ENCODE data around the gene EPHA7.

The EPHA7 gene

GRCh38 chr6:93417421-93418013 is 1.8 kb downstream of the EPHA7 start:
- DNase-seq (ENCODE audit: low read depth): no peak
- no peak overlapping the region for H3K4me3 ChIP-seq (ENCODE audit: low read depth, low read length)
- no peak for TF ChIP-seq MAX (IDR thresholded peaks at IDR 0.05; ENCODE audit: low read depth, low read length)
- no peak for TF ChIP-seq MYC (IDR thresholded peaks at IDR 0.05; ENCODE audit: low read depth, low read length)
- no peak for TF ChIP-seq CTCF (IDR thresholded peaks at IDR 0.05; ENCODE audit: low read depth, low read length)
- no peak for TF ChIP-seq POLR2A (IDR thresholded peaks at IDR 0.05; ENCODE audit: extremely low read depth, insufficient read length)

GRCh38 chr6:93416571-93417420 is 2.6 kb downstream of the EPHA7 start:
- H3K4me3 ChIP-seq (ENCODE audit: low read depth, low read length): no peak overlapping the region
- no peak for DNase-seq (ENCODE audit: low read depth)
- no peak for TF ChIP-seq MYC (IDR thresholded peaks at IDR 0.05; ENCODE audit: low read depth, low read length)
- no peak for TF ChIP-seq CTCF (IDR thresholded peaks at IDR 0.05; ENCODE audit: low read depth, low read length)
- no peak for TF ChIP-seq MAX (IDR thresholded peaks at IDR 0.05; ENCODE audit: low read depth, low read length)
- no peak for TF ChIP-seq POLR2A (IDR thresholded peaks at IDR 0.05; ENCODE audit: extremely low read depth, insufficient read length)

- no peak for DNase-seq (ENCODE audit: low read depth)
- no peak overlapping the region for H3K4me3 ChIP-seq (ENCODE audit: low read depth, low read length)
- no peak for TF ChIP-seq MYC (IDR thresholded peaks at IDR 0.05; ENCODE audit: low read depth, low read length)
- no peak for TF ChIP-seq MAX (IDR thresholded peaks at IDR 0.05; ENCODE audit: low read depth, low read length)
- TF ChIP-seq CTCF (IDR thresholded peaks at IDR 0.05; ENCODE audit: low read depth, low read length): no peak
- TF ChIP-seq POLR2A (IDR thresholded peaks at IDR 0.05; ENCODE audit: extremely low read depth, insufficient read length): no peak
Measured at GRCh38 chr6:93413190-93413589, 6.2 kb downstream of the EPHA7 start.

- TF ChIP-seq CTCF (IDR thresholded peaks at IDR 0.05; ENCODE audit: low read depth, low read length) (no peak), MYC (IDR thresholded peaks at IDR 0.05; ENCODE audit: low read depth, low read length) (no peak), POLR2A (IDR thresholded peaks at IDR 0.05; ENCODE audit: extremely low read depth, insufficient read length) (no peak), MAX (IDR thresholded peaks at IDR 0.05; ENCODE audit: low read depth, low read length) (no peak)
- no peak overlapping the region for H3K4me3 ChIP-seq (ENCODE audit: low read depth, low read length)
- no peak for DNase-seq (ENCODE audit: low read depth)
Measured at GRCh38 chr6:93412452-93412851, 6.9 kb downstream of the EPHA7 start.

- DNase-seq (ENCODE audit: low read depth): no peak
- TF ChIP-seq MYC (IDR thresholded peaks at IDR 0.05; ENCODE audit: low read depth, low read length): no peak
- TF ChIP-seq MAX (IDR thresholded peaks at IDR 0.05; ENCODE audit: low read depth, low read length): no peak
- TF ChIP-seq CTCF (IDR thresholded peaks at IDR 0.05; ENCODE audit: low read depth, low read length): no peak
- no peak for TF ChIP-seq POLR2A (IDR thresholded peaks at IDR 0.05; ENCODE audit: extremely low read depth, insufficient read length)
- H3K4me3 ChIP-seq (ENCODE audit: low read depth, low read length): no peak overlapping the region
Measured at GRCh38 chr6:93407186-93407585, 12.2 kb downstream of the EPHA7 start.

Data from NB4 (cell line).